ENCODE results near the gene TMEM132D.

The TMEM132D gene

DNA sequence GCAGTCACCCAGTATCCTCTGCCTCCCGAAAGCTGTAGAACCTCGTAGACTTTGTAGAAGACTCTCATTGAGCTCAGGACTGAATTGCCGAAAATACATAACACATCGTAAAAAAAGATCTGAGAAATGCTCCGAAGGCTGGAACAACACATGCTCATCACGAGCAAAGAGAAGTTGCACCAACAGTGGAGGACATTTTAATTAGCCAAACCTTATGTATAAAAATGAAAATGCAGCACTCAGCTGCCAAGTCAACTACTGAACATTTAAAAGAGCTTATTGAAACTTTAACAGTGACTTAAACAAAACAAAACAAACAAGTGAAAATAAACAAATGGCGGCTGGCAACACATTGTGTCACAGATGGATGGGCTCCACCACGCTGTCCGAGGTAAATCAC is 519.9 kb downstream of the TMEM132D start:
- Histone ChIP-seq H4K20me1 (ENCODE audit: low read depth, low read length) (no peaks in the 10 kb centered on the region), H3K9me3 (ENCODE audit: insufficient read depth, low read length) (no peaks in the 10 kb centered on the region), H3K9me2 (replicated peaks; ENCODE audit: insufficient read depth, low read length) (no peaks in the 10 kb centered on the region), H3K4me3 (ENCODE audit: insufficient read depth, low read length, poor library complexity, severe bottlenecking) (no peak overlapping the region), H3K27me3 (ENCODE audit: low read length) (no peaks in the 10 kb centered on the region), H3F3A (ENCODE audit: insufficient read depth) (no peaks in the 10 kb centered on the region), H2AFZ (ENCODE audit: low read depth, low read length, severe bottlenecking) (no peak overlapping the region), H3K79me2 (ENCODE audit: insufficient read depth, low read length) (no peaks in the 10 kb centered on the region), H3K9ac (ENCODE audit: low read length) (no peak overlapping the region), H3K4me2 (ENCODE audit: low read depth, low read length, poor library complexity, severe bottlenecking) (no peak overlapping the region), H3K36me3 (ENCODE audit: low read length) (no peaks in the 10 kb centered on the region), H3K27ac (ENCODE audit: low read depth, low read length) (no peak overlapping the region)
- TF ChIP-seq, protein P1, sequence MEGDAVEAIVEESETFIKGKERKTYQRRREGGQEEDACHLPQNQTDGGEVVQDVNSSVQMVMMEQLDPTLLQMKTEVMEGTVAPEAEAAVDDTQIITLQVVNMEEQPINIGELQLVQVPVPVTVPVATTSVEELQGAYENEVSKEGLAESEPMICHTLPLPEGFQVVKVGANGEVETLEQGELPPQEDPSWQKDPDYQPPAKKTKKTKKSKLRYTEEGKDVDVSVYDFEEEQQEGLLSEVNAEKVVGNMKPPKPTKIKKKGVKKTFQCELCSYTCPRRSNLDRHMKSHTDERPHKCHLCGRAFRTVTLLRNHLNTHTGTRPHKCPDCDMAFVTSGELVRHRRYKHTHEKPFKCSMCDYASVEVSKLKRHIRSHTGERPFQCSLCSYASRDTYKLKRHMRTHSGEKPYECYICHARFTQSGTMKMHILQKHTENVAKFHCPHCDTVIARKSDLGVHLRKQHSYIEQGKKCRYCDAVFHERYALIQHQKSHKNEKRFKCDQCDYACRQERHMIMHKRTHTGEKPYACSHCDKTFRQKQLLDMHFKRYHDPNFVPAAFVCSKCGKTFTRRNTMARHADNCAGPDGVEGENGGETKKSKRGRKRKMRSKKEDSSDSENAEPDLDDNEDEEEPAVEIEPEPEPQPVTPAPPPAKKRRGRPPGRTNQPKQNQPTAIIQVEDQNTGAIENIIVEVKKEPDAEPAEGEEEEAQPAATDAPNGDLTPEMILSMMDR (IDR thresholded peaks at IDR 0.05; ENCODE audit: insufficient read depth, low read length, poor library complexity, severe bottlenecking), result no peak
- no peak for TF ChIP-seq EZH2phosphoT487 (conservative IDR thresholded peaks at IDR 0.05; ENCODE audit: low read length)

GRCh38 chr12:129381715-129382114 is 522.1 kb downstream of the TMEM132D start:
- H4K20me1 ChIP-seq (ENCODE audit: low read depth, low read length), result no peaks in the 10 kb centered on the region
- H3K27ac ChIP-seq (ENCODE audit: low read depth, low read length), result no peak overlapping the region
- no peak overlapping the region for H3K4me2 ChIP-seq (ENCODE audit: low read depth, low read length, poor library complexity, severe bottlenecking)
- no peaks in the 10 kb centered on the region for H3K79me2 ChIP-seq (ENCODE audit: insufficient read depth, low read length)
- H3F3A ChIP-seq (ENCODE audit: insufficient read depth), result no peaks in the 10 kb centered on the region
- H3K9me3 ChIP-seq (ENCODE audit: insufficient read depth, low read length), result no peaks in the 10 kb centered on the region
- H2AFZ ChIP-seq (ENCODE audit: low read depth, low read length, severe bottlenecking), result no peak overlapping the region
- H3K9me2 ChIP-seq (replicated peaks; ENCODE audit: insufficient read depth, low read length), result no peaks in the 10 kb centered on the region
- no peak overlapping the region for H3K9ac ChIP-seq (ENCODE audit: low read length)
- no peak overlapping the region for H3K4me3 ChIP-seq (ENCODE audit: insufficient read depth, low read length, poor library complexity, severe bottlenecking)
- no peaks in the 10 kb centered on the region for H3K36me3 ChIP-seq (ENCODE audit: low read length)
- H3K27me3 ChIP-seq (ENCODE audit: low read length), result no peaks in the 10 kb centered on the region
- TF ChIP-seq, protein P1 (IDR thresholded peaks at IDR 0.05; ENCODE audit: insufficient read depth, low read length, poor library complexity, severe bottlenecking), result no peak
- no peak for TF ChIP-seq EZH2phosphoT487 (conservative IDR thresholded peaks at IDR 0.05; ENCODE audit: low read length)

DNA sequence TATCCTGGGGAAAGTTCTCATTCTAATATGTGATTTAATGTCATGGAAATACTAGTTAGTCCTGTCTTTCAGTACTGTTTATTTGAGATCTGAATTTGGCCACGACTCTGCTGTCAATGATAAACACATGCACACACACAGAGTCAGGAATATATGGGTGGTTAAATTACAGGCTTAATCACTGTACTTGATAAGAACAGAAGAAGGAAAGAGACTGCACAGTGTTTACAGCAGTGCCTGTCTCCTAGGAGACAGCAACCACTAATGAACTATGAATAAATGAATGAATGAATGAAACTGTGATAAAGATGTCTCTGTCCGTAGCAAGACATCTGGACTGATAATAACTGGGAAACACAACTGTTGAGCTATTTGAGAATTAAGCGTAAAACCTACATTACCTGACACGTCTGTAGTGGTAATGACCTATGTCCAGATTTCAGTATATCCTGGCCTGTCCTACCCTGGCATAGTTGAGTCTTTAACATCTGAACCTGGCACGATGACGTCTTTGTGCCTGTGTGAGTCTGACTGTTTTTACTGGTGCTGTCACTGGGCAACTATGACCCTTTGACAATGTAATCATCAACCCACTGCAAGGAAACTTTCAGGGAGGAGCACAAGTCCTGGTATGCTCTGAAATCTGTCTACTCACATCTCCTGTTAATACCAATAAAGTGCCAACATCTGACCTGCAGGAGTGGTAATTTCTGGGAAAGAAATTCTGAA is 524.6 kb downstream of the TMEM132D start:
- Histone ChIP-seq H3K4me2 (ENCODE audit: low read depth, low read length, poor library complexity, severe bottlenecking) (no peak overlapping the region), H3K9me2 (replicated peaks; ENCODE audit: insufficient read depth, low read length) (no peaks in the 10 kb centered on the region), H3K27ac (ENCODE audit: low read depth, low read length) (no peak overlapping the region), H3K27me3 (ENCODE audit: low read length) (no peaks in the 10 kb centered on the region), H2AFZ (ENCODE audit: low read depth, low read length, severe bottlenecking) (no peak overlapping the region), H3K36me3 (ENCODE audit: low read length) (no peaks in the 10 kb centered on the region), H4K20me1 (ENCODE audit: low read depth, low read length) (no peaks in the 10 kb centered on the region), H3K4me3 (ENCODE audit: insufficient read depth, low read length, poor library complexity, severe bottlenecking) (no peak overlapping the region), H3K79me2 (ENCODE audit: insufficient read depth, low read length) (no peaks in the 10 kb centered on the region), H3K9me3 (ENCODE audit: insufficient read depth, low read length) (no peaks in the 10 kb centered on the region), H3K9ac (ENCODE audit: low read length) (no peak overlapping the region), H3F3A (ENCODE audit: insufficient read depth) (no peaks in the 10 kb centered on the region)
- TF ChIP-seq, protein P1 (IDR thresholded peaks at IDR 0.05; ENCODE audit: insufficient read depth, low read length, poor library complexity, severe bottlenecking), result no peak
- TF ChIP-seq EZH2phosphoT487 (conservative IDR thresholded peaks at IDR 0.05; ENCODE audit: low read length), result no peak

All from SU-DHL-6 (cell line).